Right atrium auricular region (tissue), 2 donors: ENCODE data around the gene PRKG2. TPM values are rescaled to one million over a fixed set of nuclear protein-coding genes. Genes with fewer than 3 reads are reported as not detected.
A peak's percentile ranks its signal among the peaks of the same experiment; 100 is the strongest.
"Not testable (repeated sequence)": the region's sequence is repeated elsewhere in the genome, so short reads cannot be mapped to it uniquely, and the experiment has no call there.

Experiments
- DNase-seq: peaks from one replicate; pipeline ENCODE4 v3.0.0-alpha.2; 2019; ENCODE audit warnings: low spot score
- H3K27ac ChIP-seq, 2 donors: fragments of 200-600 bp; sonication (generic); 1 replicate in 1 of 2; 2 replicates in 1 of 2; pipeline ENCODE4 v1.5.1; 2016 to 2019
- H3K27me3 ChIP-seq, 2 donors: fragments of 200-600 bp; sonication (generic); one replicate each; pipeline versions ENCODE4 v1.5.1 to v1.6.0; 2017 to 2019
- H3K36me3 ChIP-seq: fragments of 200-600 bp; sonication (generic); one replicate; pipeline ENCODE4 v1.5.1; 2016
- H3K4me1 ChIP-seq, 2 donors: fragments of 200-600 bp; sonication (generic); one replicate each; pipeline versions ENCODE4 v1.5.1 to v1.6.0; 2017 to 2019
- H3K4me3 ChIP-seq, 2 donors: fragments of 200-600 bp; sonication (generic); 1 replicate in 1 of 2; 2 replicates in 1 of 2; pipeline ENCODE4 v1.5.1; 2017 to 2019; ENCODE audit warnings: mild to moderate bottlenecking in 1 of 2, moderate library complexity in 1 of 2
- H3K9me3 ChIP-seq, 2 donors: fragments of 200-600 bp; sonication (generic); one replicate each; pipeline ENCODE4 v1.5.1; 2019
- CTCF ChIP-seq, 2 donors: fragments of 200-600 bp; sonication (generic); IDR thresholded peaks; one replicate each; pipeline ENCODE4 v1.5.1; 2019; ENCODE audit warnings: antibody characterized with exemption in 2 of 2
- total RNA-seq, 2 donors: library from RNA; depleted of rRNA; stranded (reverse); fragments of >200 nt; gene quantifications; one replicate each; pipeline ENCODE4 v1.1.0, GENCODE V29; 2016

Gene PRKG2
- total RNA-seq, 2 donors from 2014 or later = 2.5 to 20.7 TPM

- no peak overlapping the region for H3K4me3 ChIP-seq
- no peaks in the 10 kb centered on the region for H3K9me3 ChIP-seq
- no peaks in the 10 kb centered on the region for H3K27me3 ChIP-seq
- H3K27ac ChIP-seq = no peak overlapping the region
- no peaks in the 10 kb centered on the region for H3K4me1 ChIP-seq
- H3K36me3 ChIP-seq = no peaks in the 10 kb centered on the region
- TF ChIP-seq CTCF (IDR thresholded peaks at IDR 0.05) = no peak
- no peak for DNase-seq
Measured at GRCh38 chr4:81165861-81166430, 49.1 kb downstream of the PRKG2 start.

- H3K36me3 ChIP-seq = no peaks in the 10 kb centered on the region
- DNase-seq = no peak
- H3K4me3 ChIP-seq = no peak overlapping the region
- no peaks in the 10 kb centered on the region for H3K27me3 ChIP-seq
- H3K4me1 ChIP-seq = no peaks in the 10 kb centered on the region
- TF ChIP-seq CTCF (IDR thresholded peaks at IDR 0.05) = no peak
- H3K27ac ChIP-seq = no peak overlapping the region
- H3K9me3 ChIP-seq = no peaks in the 10 kb centered on the region
Measured at GRCh38 chr4:81164623-81165416, 50.2 kb downstream of the PRKG2 start.

- TF ChIP-seq CTCF (IDR thresholded peaks at IDR 0.05) = no peak
- Histone ChIP-seq H3K27ac (no peak overlapping the region), H3K36me3 (no peaks in the 10 kb centered on the region), H3K9me3 (no peaks in the 10 kb centered on the region), H3K4me3 (no peak overlapping the region), H3K27me3 (no peaks in the 10 kb centered on the region), H3K4me1 (no peaks in the 10 kb centered on the region)
- no peak for DNase-seq
Measured at GRCh38 chr4:81164126-81164525, 50.9 kb downstream of the PRKG2 start.

- Histone ChIP-seq H3K9me3 (no peaks in the 10 kb centered on the region), H3K27me3 (no peaks in the 10 kb centered on the region)
Measured at GRCh38 chr4:81162752-81163458, 52.1 kb downstream of the PRKG2 start.

GRCh38 chr4:81153714-81154323 lies 61.2 kb downstream of the PRKG2 start:
- DNase-seq, H3K4me1 ChIP-seq, H3K36me3 ChIP-seq, H3K9me3 ChIP-seq, H3K27me3 ChIP-seq: not testable (repeated sequence)
- peak overlapping the region; percentile 30 to 41 for H3K4me3 ChIP-seq
- H3K27ac ChIP-seq = peak overlapping the region in 1 of 2 donors; percentile 26

More at GRCh38 chr4:81162752-81163458, 52.1 kb downstream of the PRKG2 start:
- Histone ChIP-seq H3K27ac (no peak overlapping the region), H3K36me3 (no peaks in the 10 kb centered on the region), H3K4me3 (no peak overlapping the region), H3K4me1 (no peaks in the 10 kb centered on the region)
- no peak for TF ChIP-seq CTCF (IDR thresholded peaks at IDR 0.05)
- no peak for DNase-seq
